GM23248 (cell line): ENCODE data around the gene MRLN. TPM values are rescaled to one million over a fixed set of nuclear protein-coding genes. Genes with fewer than 3 reads are reported as not detected.

Source experiments
- DNase-seq: peaks from one replicate; pipeline ENCODE4 v3.0.0-alpha.2; 2015
- H2AFZ ChIP-seq: fragments of 200-600 bp; sonication (generic); 2 replicates; pipeline ENCODE4 v1.6.1; 2016; ENCODE audit warnings: antibody characterized with exemption
- H3F3A ChIP-seq: fragments of 200-600 bp; sonication (generic); 2 replicates; pipeline ENCODE4 v1.6.1; 2016; ENCODE audit warnings: mild to moderate bottlenecking, antibody characterized with exemption, mixed run types; ENCODE audit not compliant: insufficient read depth
- H3K27ac ChIP-seq: fragments of 200-600 bp; sonication (generic); 2 replicates; pipeline ENCODE4 v1.5.1; 2016; ENCODE audit warnings: mild to moderate bottlenecking
- H3K27me3 ChIP-seq: fragments of 200-600 bp; sonication (generic); replicated peaks from 2 replicates; pipeline ENCODE4 v1.6.1; 2016; ENCODE audit warnings: mild to moderate bottlenecking; ENCODE audit not compliant: insufficient read depth
- H3K36me3 ChIP-seq: fragments of 200-600 bp; sonication (generic); 2 replicates; pipeline ENCODE4 v1.6.1; 2016; ENCODE audit warnings: low read depth, mild to moderate bottlenecking
- H3K4me1 ChIP-seq: fragments of 200-600 bp; sonication (generic); 2 replicates; pipeline ENCODE4 v1.6.1; 2016; ENCODE audit warnings: mild to moderate bottlenecking; ENCODE audit not compliant: insufficient read depth
- H3K4me2 ChIP-seq: fragments of 200-600 bp; sonication (generic); one replicate; pipeline ENCODE4 v1.6.1; 2016; ENCODE audit warnings: mild to moderate bottlenecking; ENCODE audit not compliant: unreplicated experiment
- H3K4me3 ChIP-seq: fragments of 200-600 bp; sonication (generic); 2 replicates; pipeline ENCODE4 v1.5.1; 2016; ENCODE audit warnings: mild to moderate bottlenecking
- H3K79me2 ChIP-seq: fragments of 200-600 bp; sonication (generic); 2 replicates; pipeline ENCODE4 v1.6.1; 2016; ENCODE audit warnings: mild to moderate bottlenecking; ENCODE audit not compliant: insufficient read depth
- H3K9ac ChIP-seq: fragments of 200-600 bp; sonication (generic); 2 replicates; pipeline ENCODE4 v1.6.1; 2016; ENCODE audit warnings: mild to moderate bottlenecking
- H3K9me2 ChIP-seq: fragments of 200-600 bp; sonication (generic); 2 replicates; pipeline ENCODE4 v1.6.1; 2016; ENCODE audit warnings: mixed run types, mild to moderate bottlenecking, moderate library complexity; ENCODE audit not compliant: insufficient read depth
- H3K9me3 ChIP-seq: fragments of 200-600 bp; sonication (generic); one replicate; pipeline ENCODE4 v1.6.1; 2017; ENCODE audit warnings: low read depth
- H4K20me1 ChIP-seq: fragments of 200-600 bp; sonication (generic); 2 replicates; pipeline ENCODE4 v1.6.0; 2016; ENCODE audit not compliant: insufficient read depth
- EZH2 ChIP-seq: fragments of 200-600 bp; sonication (generic); IDR thresholded peaks from 2 replicates; pipeline ENCODE4 v1.6.1; 2018; ENCODE audit warnings: antibody characterized with exemption, mild to moderate bottlenecking; ENCODE audit not compliant: insufficient read depth, poor library complexity, severe bottlenecking
- EZH2phosphoT487 ChIP-seq: fragments of 200-600 bp; sonication (generic); IDR thresholded peaks from 2 replicates; pipeline ENCODE4 v1.6.1; 2018; ENCODE audit warnings: antibody characterized with exemption, moderate library complexity, mild to moderate bottlenecking, low read depth; ENCODE audit not compliant: insufficient read depth
- WGBS, 2 experiments: methylation state at CpG; one replicate each; pipeline ENCODE4 v1.1.6; 2015 to 2017; ENCODE audit warnings: low lambda C conversion rate in 2 of 2, low coverage in 1 of 2; ENCODE audit errors: missing lambda C conversion rate in 2 of 2; 5-methylcytosine and 5-hydroxymethylcytosine counted together
- in situ Hi-C: fragments of 300-500 bp; cut with MboI; formaldehyde crosslinking; loops from 2 replicates; pipeline ENCODE4 v1.15.0; 2020
- polyA plus RNA-seq: library from polyadenylated mRNA; unstranded; fragments of >200 nt; fragmentation: Nextera tagmentation; extraction: Ambion mirVana; gene quantifications from 2 replicates; pipeline ENCODE4 v1.2.1, GENCODE V29; 2016
- total RNA-seq: library from RNA; depleted of rRNA; stranded (reverse); fragments of >200 nt; shearing (Covaris generic); gene quantifications from 2 replicates; pipeline ENCODE4 v1.2.3, GENCODE V29; 2014

MRLN gene
- total and polyA plus RNA-seq, 2 experiments from 2014 or later = not detected

DNA sequence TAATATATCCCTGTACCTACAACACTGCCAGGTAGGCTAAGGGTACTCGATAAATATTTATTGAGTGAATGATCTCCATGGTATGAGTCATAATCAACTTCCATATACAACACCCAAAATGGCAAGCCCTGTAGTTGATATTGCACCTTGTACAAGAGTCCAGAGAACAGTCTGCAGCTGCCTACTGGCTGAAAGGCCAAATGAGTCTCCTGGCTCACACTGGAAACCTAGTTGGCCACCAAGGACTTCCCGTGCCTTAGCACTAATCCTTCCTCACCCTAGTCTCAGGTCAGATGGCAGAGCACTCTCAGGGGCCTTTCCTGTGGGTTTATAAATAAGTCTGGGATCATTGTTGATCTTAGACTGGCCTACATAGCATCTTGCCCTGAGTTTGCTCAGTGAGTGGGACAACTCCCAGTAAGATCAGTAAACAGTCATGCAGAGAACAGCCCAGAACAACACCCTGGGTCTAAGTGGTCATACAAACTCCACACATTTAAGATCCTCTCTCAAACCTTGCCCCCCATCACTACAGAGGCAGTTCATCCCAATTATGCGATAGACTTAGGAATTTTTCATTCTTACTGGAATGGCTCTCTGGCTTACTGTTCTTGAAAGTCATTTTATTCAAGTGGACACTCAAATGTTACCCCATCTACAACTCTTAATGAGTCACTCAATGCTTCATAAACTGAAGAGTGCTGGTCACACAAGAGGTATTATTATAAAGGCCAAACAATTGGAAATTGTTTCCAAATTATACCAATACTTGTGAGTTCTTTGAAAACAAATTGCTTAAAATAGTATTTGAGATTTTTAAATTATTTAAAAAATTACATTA lies 28.9 kb downstream of the MRLN start:
- 46 to 55% methylated on average over 3 of the region's 3 CpGs for WGBS, 2 experiments
- H3K4me2 ChIP-seq = no peak overlapping the region
- no peak overlapping the region for H2AFZ ChIP-seq
- no peaks in the 10 kb centered on the region for H3K27me3 ChIP-seq
- no peak overlapping the region for H3K4me3 ChIP-seq
- TF ChIP-seq EZH2phosphoT487 (no peak), EZH2 (no peak)
- H3K9me3 ChIP-seq = no peaks in the 10 kb centered on the region
- H3K9ac ChIP-seq = no peak overlapping the region
- H3K27ac ChIP-seq = no peak overlapping the region
- H3K4me1 ChIP-seq = no peaks in the 10 kb centered on the region
- no peaks in the 10 kb centered on the region for H3K79me2 ChIP-seq
- in situ Hi-C loops = no loop called here
- H3K36me3 ChIP-seq = no peaks in the 10 kb centered on the region
- no peak for DNase-seq
- H3K9me2 ChIP-seq = no peaks in the 10 kb centered on the region
- no peaks in the 10 kb centered on the region for H4K20me1 ChIP-seq
- H3F3A ChIP-seq = no peaks in the 10 kb centered on the region

DNA sequence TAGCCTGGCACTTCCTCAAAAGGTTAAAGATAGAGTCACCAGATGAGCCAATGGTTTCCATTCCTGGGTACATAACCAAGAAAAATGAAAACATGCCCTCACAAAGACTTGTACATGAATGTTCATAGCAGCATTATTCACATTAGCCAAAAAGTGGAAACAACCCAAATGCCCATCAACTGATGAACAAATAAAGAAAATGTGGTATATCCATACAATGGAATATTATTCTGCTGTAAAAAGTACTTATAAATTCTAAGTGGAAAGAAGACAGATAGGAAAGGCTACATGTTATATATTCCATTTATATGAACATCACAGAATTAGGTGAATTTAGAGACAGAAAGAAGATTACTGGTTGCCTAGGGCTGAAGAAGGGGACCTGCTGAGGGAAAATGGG lies 32.9 kb downstream of the MRLN start:
- no peak overlapping the region for H3K27ac ChIP-seq
- no peak overlapping the region for H3K9ac ChIP-seq
- no peaks in the 10 kb centered on the region for H3K9me2 ChIP-seq
- no peak overlapping the region for H3K4me3 ChIP-seq
- TF ChIP-seq EZH2 (no peak), EZH2phosphoT487 (no peak)
- H3K27me3 ChIP-seq = no peaks in the 10 kb centered on the region
- DNase-seq = no peak
- no peak overlapping the region for H2AFZ ChIP-seq
- in situ Hi-C loops = no loop called here
- no peaks in the 10 kb centered on the region for H3F3A ChIP-seq
- H3K4me2 ChIP-seq = no peak overlapping the region
- no peaks in the 10 kb centered on the region for H3K79me2 ChIP-seq
- no peaks in the 10 kb centered on the region for H3K36me3 ChIP-seq
- no peaks in the 10 kb centered on the region for H4K20me1 ChIP-seq
- H3K9me3 ChIP-seq = no peaks in the 10 kb centered on the region
- H3K4me1 ChIP-seq = no peaks in the 10 kb centered on the region

DNA sequence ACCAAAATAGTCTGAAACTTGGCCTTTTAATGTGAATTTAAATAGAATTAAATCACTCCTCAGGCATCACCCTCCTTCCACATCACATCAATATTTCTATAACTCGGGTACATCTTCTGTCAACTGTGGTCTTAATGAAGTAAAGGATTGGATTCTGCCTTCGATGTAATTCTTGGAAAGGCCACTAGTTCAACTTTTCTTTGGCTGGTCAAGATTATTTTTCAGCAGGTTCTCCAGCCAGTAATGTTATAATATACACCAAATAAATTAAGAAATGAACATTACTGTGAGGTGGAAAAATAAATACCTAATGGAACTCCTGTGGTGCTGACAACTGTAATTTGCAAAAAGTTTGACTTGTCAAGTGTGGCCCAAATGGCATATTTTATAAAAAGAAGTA lies 33.9 kb downstream of the MRLN start:
- H3K4me2 ChIP-seq = no peak overlapping the region
- in situ Hi-C loops = no loop called here
- H3K4me1 ChIP-seq = no peaks in the 10 kb centered on the region
- H3K27ac ChIP-seq = no peak overlapping the region
- H3K36me3 ChIP-seq = no peaks in the 10 kb centered on the region
- H3K9me3 ChIP-seq = no peaks in the 10 kb centered on the region
- no peaks in the 10 kb centered on the region for H4K20me1 ChIP-seq
- no peak overlapping the region for H3K9ac ChIP-seq
- TF ChIP-seq EZH2phosphoT487 (no peak), EZH2 (no peak)
- H3K4me3 ChIP-seq = no peak overlapping the region
- no peaks in the 10 kb centered on the region for H3F3A ChIP-seq
- no peak overlapping the region for H2AFZ ChIP-seq
- no peaks in the 10 kb centered on the region for H3K79me2 ChIP-seq
- no peak for DNase-seq
- no peaks in the 10 kb centered on the region for H3K9me2 ChIP-seq
- 9 to 14% methylated on average over 2 of the region's 2 CpGs for WGBS, 2 experiments
- H3K27me3 ChIP-seq = no peaks in the 10 kb centered on the region

DNA sequence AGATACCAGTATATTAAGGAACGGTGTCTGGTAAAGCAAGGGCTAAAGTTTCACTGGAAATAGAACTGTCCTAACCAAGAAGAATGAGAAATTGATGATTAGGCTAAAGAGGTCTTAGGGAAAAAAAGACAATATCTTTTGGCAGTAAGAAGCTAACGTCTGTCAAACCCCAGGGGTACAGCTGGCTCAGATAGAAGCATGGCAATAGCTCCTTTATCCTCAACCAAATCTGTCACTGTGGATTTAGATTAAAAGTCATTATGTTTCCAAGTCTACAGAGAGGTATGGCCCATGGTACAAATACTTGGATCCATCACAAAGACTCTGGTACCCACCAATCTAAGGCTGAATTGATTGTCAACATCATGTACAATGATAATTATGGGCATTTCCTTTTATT lies 35.0 kb downstream of the MRLN start:
- Histone ChIP-seq H3K36me3 (no peaks in the 10 kb centered on the region), H3K27me3 (0 out of 2 replicates have a peak, but pooled peaks cover 6% of the 10 kb centered on the region), H4K20me1 (no peaks in the 10 kb centered on the region), H3K9me3 (no peaks in the 10 kb centered on the region), H3K9me2 (no peaks in the 10 kb centered on the region), H3K27ac (no peak overlapping the region), H2AFZ (no peak overlapping the region), H3K4me3 (no peak overlapping the region), H3F3A (no peaks in the 10 kb centered on the region), H3K4me2 (no peak overlapping the region), H3K4me1 (no peaks in the 10 kb centered on the region), H3K9ac (no peak overlapping the region), H3K79me2 (no peaks in the 10 kb centered on the region)
- DNase-seq = no peak
- in situ Hi-C loops = no loop called here
- TF ChIP-seq EZH2phosphoT487 (no peak), EZH2 (no peak)
- 8 to 23% methylated on average over 2 of the region's 2 CpGs for WGBS, 2 experiments

DNA sequence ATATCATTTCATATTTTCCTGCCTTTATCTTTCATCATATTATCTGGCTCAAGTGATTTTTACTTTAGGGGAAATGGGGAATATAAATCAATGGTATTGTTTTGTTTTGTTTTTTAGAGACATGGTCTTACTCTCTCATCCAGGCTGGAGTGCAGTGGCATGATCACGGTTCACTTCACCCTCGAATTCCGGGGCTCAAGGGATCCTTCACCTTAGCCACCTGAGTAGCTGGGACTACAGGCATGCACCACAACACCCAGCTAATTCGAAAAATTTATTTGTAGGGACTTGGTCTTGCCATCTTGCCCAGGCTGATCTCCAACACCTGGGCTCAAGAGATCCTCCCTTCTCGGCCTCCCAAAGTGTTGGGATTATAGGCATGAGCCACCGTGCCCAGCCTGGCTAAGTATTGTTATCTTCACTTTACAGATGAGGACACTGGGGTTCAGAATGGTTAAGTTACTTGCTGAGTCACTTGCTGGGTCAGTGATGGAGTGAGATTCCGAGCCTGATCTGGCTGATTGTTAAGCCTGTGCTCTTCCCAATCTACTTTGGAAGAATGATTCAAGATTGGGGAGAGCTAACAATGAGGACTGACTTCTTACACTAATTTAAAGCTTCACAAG lies 39.9 kb downstream of the MRLN start:
- Histone ChIP-seq H3K27ac (no peak overlapping the region), H3K4me2 (no peak overlapping the region), H3K9ac (no peak overlapping the region), H3K27me3 (peaks cover 47% of the 10 kb centered on the region), H3K4me1 (peaks cover 5% of the 10 kb centered on the region; the same call in 1 of the 2 replicates), H2AFZ (no peak overlapping the region), H3F3A (no peaks in the 10 kb centered on the region), H3K9me3 (no peaks in the 10 kb centered on the region), H3K9me2 (no peaks in the 10 kb centered on the region), H3K4me3 (no peak overlapping the region), H3K36me3 (no peaks in the 10 kb centered on the region), H3K79me2 (no peaks in the 10 kb centered on the region), H4K20me1 (no peaks in the 10 kb centered on the region)
- WGBS, 2 experiments = 50 to 52% methylated on average over 7 of the region's 7 CpGs
- TF ChIP-seq EZH2phosphoT487 = no peak
- in situ Hi-C loops = no loop called here
- DNase-seq = no peak
